Sigmoid colon (tissue), 3 donors: Measurements from ENCODE around the gene ITGB2.

Experiments used
- POLR2A ChIP-seq, 2 donors: fragments of 450-650 bp; IDR thresholded peaks; one replicate each; pipeline ENCODE4 v1.6.1; 2016; ENCODE audit warnings: antibody characterized with exemption in 2 of 2, mild to moderate bottlenecking in 2 of 2, moderate library complexity in 2 of 2
- TF ChIP-seq, protein P1 (sequence below), 4 experiments: fragments of 450-650 bp in 3 of 4; fragments of 200-600 bp in 1 of 4; IDR thresholded peaks; one replicate each; pipeline ENCODE4 v1.5.1; 2016 to 2019; ENCODE audit warnings: antibody characterized with exemption in 4 of 4, mild to moderate bottlenecking in 3 of 4, moderate library complexity in 2 of 4

DNA sequence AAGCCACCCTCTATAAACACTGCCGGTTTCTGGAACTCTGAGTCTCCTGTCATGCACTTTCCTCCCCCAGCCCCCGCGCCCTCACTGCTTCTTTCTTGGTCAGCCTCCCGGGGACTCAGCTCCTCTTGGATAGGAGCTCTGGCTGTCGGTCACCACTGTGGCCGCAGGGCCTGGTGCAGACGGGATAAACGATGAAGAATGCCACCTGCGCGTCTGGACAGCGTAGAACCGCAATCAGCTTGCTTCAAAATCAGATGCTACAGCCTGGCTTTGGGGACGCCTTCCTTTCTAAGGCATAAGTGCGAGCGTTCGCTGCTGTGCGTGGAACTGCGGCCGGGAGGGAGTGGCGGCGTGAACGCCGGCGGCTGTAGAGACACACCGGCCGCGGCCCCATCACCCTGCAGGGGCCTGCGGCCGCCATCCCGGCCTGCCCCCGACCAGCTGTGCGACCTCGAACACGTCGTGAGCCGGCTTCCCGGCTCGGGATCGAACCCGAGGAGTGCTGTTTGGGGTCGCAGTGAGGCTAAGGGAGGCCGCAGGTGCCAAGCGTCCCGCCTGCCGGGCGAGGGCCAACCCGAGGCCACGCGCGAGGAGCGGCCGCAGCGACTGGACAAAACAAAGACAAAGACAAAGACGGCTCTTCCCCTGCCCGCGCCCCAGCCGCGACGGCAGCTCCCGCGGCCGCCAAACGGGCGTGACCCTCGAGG is 47.9 kb downstream of the ITGB2 start:
- TF ChIP-seq, protein P1, sequence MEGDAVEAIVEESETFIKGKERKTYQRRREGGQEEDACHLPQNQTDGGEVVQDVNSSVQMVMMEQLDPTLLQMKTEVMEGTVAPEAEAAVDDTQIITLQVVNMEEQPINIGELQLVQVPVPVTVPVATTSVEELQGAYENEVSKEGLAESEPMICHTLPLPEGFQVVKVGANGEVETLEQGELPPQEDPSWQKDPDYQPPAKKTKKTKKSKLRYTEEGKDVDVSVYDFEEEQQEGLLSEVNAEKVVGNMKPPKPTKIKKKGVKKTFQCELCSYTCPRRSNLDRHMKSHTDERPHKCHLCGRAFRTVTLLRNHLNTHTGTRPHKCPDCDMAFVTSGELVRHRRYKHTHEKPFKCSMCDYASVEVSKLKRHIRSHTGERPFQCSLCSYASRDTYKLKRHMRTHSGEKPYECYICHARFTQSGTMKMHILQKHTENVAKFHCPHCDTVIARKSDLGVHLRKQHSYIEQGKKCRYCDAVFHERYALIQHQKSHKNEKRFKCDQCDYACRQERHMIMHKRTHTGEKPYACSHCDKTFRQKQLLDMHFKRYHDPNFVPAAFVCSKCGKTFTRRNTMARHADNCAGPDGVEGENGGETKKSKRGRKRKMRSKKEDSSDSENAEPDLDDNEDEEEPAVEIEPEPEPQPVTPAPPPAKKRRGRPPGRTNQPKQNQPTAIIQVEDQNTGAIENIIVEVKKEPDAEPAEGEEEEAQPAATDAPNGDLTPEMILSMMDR (IDR thresholded peaks at IDR 0.05) = no peak
- TF ChIP-seq POLR2A (IDR thresholded peaks at IDR 0.05) = no peak
